Body of pancreas (tissue), 4 donors: ENCODE measurements around the gene KRTAP9-9.
"Not testable (repeated sequence)": the region's sequence is repeated elsewhere in the genome, so short reads cannot be mapped to it uniquely, and the experiment has no call there.

Experiments used
- CTCF ChIP-seq, 7 experiments: fragments of 450-650 bp in 4 of 7; fragments of 200-600 bp in 3 of 7; sonication (generic) in 3 of 7; IDR thresholded peaks; one replicate each; pipeline ENCODE4 v1.5.1; 2016 to 2019; ENCODE audit warnings: antibody characterized with exemption in 7 of 7
- POLR2A ChIP-seq, 3 donors: fragments of 450-650 bp; IDR thresholded peaks; one replicate each; pipeline ENCODE4 v1.6.1; 2016; ENCODE audit warnings: antibody characterized with exemption in 3 of 3, mild to moderate bottlenecking in 2 of 3

- not testable (repeated sequence) for TF ChIP-seq CTCF, POLR2A (IDR thresholded peaks at IDR 0.05)
Observed at GRCh38 chr17:41237949-41238437, 17.2 kb upstream of the KRTAP9-9 start, which contains the start of gene KRTAP9-8.
